CD14-positive monocyte (primary cell): Measurements from ENCODE around the gene MCM10. TPM values are rescaled to one million over a fixed set of nuclear protein-coding genes. Genes with fewer than 3 reads are reported as not detected.
A peak's percentile ranks its signal among the peaks of the same experiment; 100 is the strongest.

Source experiments
- DNase-seq, 3 donors: peaks; one replicate each; pipeline ENCODE4 v3.0.0-alpha.2; 2011 to 2022
- H2AFZ ChIP-seq: 2 replicates; pipeline ENCODE4 v1.6.0; 2012; ENCODE audit warnings: mild to moderate bottlenecking, low read depth, low read length, inconsistent platforms; ENCODE audit not compliant: insufficient read depth, poor library complexity, severe bottlenecking
- H3K27ac ChIP-seq, 2 donors: 1 replicate in 1 of 2; 2 replicates in 1 of 2; pipeline ENCODE4 v1.5.1; 2012 to 2013; ENCODE audit warnings: low read length in 2 of 2, control low read depth in 1 of 2, inconsistent platforms in 1 of 2, low read depth in 1 of 2, mild to moderate bottlenecking in 1 of 2
- H3K27me3 ChIP-seq, 2 donors: one replicate each; pipeline versions ENCODE4 v1.6.0 to v1.6.1; 2011 to 2013; ENCODE audit warnings: low read length in 2 of 2; ENCODE audit not compliant: control insufficient read depth in 2 of 2, insufficient read depth in 2 of 2
- H3K36me3 ChIP-seq, 2 donors: replicated peaks in 1 of 2; 1 replicate in 1 of 2; 2 replicates in 1 of 2; pipeline versions ENCODE4 v1.5.1 to v1.6.1; 2012 to 2013; ENCODE audit warnings: low read length in 2 of 2, control low read depth in 1 of 2, inconsistent platforms in 1 of 2, mild to moderate bottlenecking in 1 of 2; ENCODE audit not compliant: insufficient read depth in 2 of 2, control insufficient read depth in 1 of 2
- H3K4me1 ChIP-seq, 2 donors: 1 replicate in 1 of 2; 2 replicates in 1 of 2; pipeline versions ENCODE4 v1.5.1 to v1.6.1; 2012 to 2013; ENCODE audit warnings: low read length in 2 of 2, control low read depth in 1 of 2, inconsistent platforms in 1 of 2, mild to moderate bottlenecking in 1 of 2, moderate library complexity in 1 of 2; ENCODE audit not compliant: insufficient read depth in 2 of 2, control insufficient read depth in 1 of 2
- H3K4me2 ChIP-seq: replicated peaks from 2 replicates; pipeline ENCODE3; 2012; ENCODE audit warnings: low read length, moderate library complexity, mild to moderate bottlenecking; ENCODE audit not compliant: poor library complexity, severe bottlenecking; ENCODE audit errors: extremely low read depth
- H3K4me3 ChIP-seq, 3 experiments: fragments of 200-600 bp in 1 of 3; sonication (generic) in 1 of 3; replicated peaks in 1 of 3; 1 replicate in 2 of 3; 2 replicates in 1 of 3; pipeline ENCODE4 v1.5.1; 2011 to 2013; ENCODE audit warnings: low read length in 3 of 3, mild to moderate bottlenecking in 3 of 3, control low read depth in 2 of 3, low read depth in 2 of 3, inconsistent platforms in 1 of 3, moderate library complexity in 1 of 3
- H3K79me2 ChIP-seq: 2 replicates; pipeline ENCODE4 v1.6.0; 2012; ENCODE audit warnings: mild to moderate bottlenecking, control low read depth, inconsistent platforms, low read length, moderate library complexity; ENCODE audit not compliant: insufficient read depth
- H3K9ac ChIP-seq: 2 replicates; pipeline ENCODE4 v1.6.0; 2017; ENCODE audit warnings: low read length, mild to moderate bottlenecking; ENCODE audit not compliant: insufficient read depth, poor library complexity, severe bottlenecking
- H3K9me3 ChIP-seq, 2 donors: replicated peaks in 1 of 2; 1 replicate in 1 of 2; 2 replicates in 1 of 2; pipeline versions ENCODE4 v1.5.1 to v1.6.1; 2012 to 2013; ENCODE audit warnings: low read length in 2 of 2, control low read depth in 1 of 2; ENCODE audit not compliant: control insufficient read depth in 1 of 2, insufficient read depth in 1 of 2
- H4K20me1 ChIP-seq: 2 replicates; pipeline ENCODE4 v1.6.0; 2012; ENCODE audit warnings: mild to moderate bottlenecking, low read length, control low read depth, moderate library complexity; ENCODE audit not compliant: insufficient read depth
- H3K27ac Mint-ChIP-seq, 7 donors: one replicate each; pipeline ENCODE4 v1.8.0; 2020; ENCODE audit warnings: mild to moderate bottlenecking in 7 of 7, mixed read lengths in 7 of 7, moderate library complexity in 6 of 7, inconsistent platforms in 2 of 7
- H3K27me3 Mint-ChIP-seq, 3 donors: one replicate each; pipeline ENCODE4 v1.8.0; 2021 to 2022; ENCODE audit warnings: low read depth in 3 of 3, mild to moderate bottlenecking in 3 of 3, mixed read lengths in 3 of 3, moderate library complexity in 3 of 3, inconsistent platforms in 1 of 3
- H3K36me3 Mint-ChIP-seq, 2 donors: one replicate each; pipeline ENCODE4 v1.8.0; 2020; ENCODE audit warnings: mixed read lengths in 2 of 2, inconsistent platforms in 1 of 2, mild to moderate bottlenecking in 1 of 2
- H3K4me1 Mint-ChIP-seq: one replicate; pipeline ENCODE4 v1.8.0; 2020; ENCODE audit warnings: mild to moderate bottlenecking, mixed read lengths
- H3K4me3 Mint-ChIP-seq, 2 donors: one replicate each; pipeline ENCODE4 v1.8.0; 2020; ENCODE audit warnings: mild to moderate bottlenecking in 2 of 2, mixed read lengths in 2 of 2, moderate library complexity in 1 of 2
- H3K9me3 Mint-ChIP-seq, 7 donors: one replicate each; pipeline ENCODE4 v1.8.0; 2020 to 2022; ENCODE audit warnings: mixed read lengths in 7 of 7, mild to moderate bottlenecking in 6 of 7, moderate library complexity in 6 of 7, inconsistent platforms in 2 of 7
- CTCF ChIP-seq: fragments of 200-600 bp; IDR thresholded peaks from one replicate; pipeline ENCODE4 v1.8.0; 2022; ENCODE audit warnings: antibody characterized with exemption, mild to moderate bottlenecking
- WGBS: methylation state at CpG from one replicate; pipeline ENCODE4 v1.1.5; 2013; ENCODE audit warnings: missing lambda C conversion rate; ENCODE audit not compliant: insufficient coverage; 5-methylcytosine and 5-hydroxymethylcytosine counted together
- intact Hi-C, 2 donors: fragments of 100-400 bp; cut with micrococcal nuclease; formaldehyde crosslinking; loops; one replicate each; pipeline versions ENCODE4 v1.15.0 to v1.15.1; 2023
- polyA plus RNA-seq, 3 donors: library from polyadenylated mRNA; depleted of rRNA in 1 of 3; unstranded in 2 of 3; stranded (reverse) in 1 of 3; fragments of 300-500 nt in 2 of 3; fragments of >200 nt in 1 of 3; fragmentation: Illumina TruSeq in 2 of 3; gene quantifications; 1 replicate in 2 of 3; 2 replicates in 1 of 3; pipeline ENCODE4 v1.2.3, GENCODE V29; 2012 to 2021

MCM10 gene
- polyA plus RNA-seq, 3 donors, result not detected

- H3K4me1 Mint-ChIP-seq, result no peaks in the 10 kb centered on the region
- Histone ChIP-seq H3K4me3 (no peak overlapping the region), H3K27me3 (no peaks in the 10 kb centered on the region), H3K79me2 (no peaks in the 10 kb centered on the region), H3K9ac (no peak overlapping the region), H3K4me1 (no peaks in the 10 kb centered on the region), H3K27ac (no peak overlapping the region), H3K36me3 (peaks cover 7 to 72% of the 10 kb centered on the region in 2 donors), H2AFZ (no peak overlapping the region), H3K4me2 (no peak overlapping the region), H4K20me1 (no peaks in the 10 kb centered on the region), H3K9me3 (no peaks in the 10 kb centered on the region)
- no peaks in the 10 kb centered on the region for H3K9me3 Mint-ChIP-seq
- DNase-seq, result no peak
- peaks cover 0 to 1% (median 0%) of the 10 kb centered on the region in 3 donors for H3K27me3 Mint-ChIP-seq
- WGBS, result no CpG with 5 or more reads among the region's 6 CpGs
- peaks cover 19 to 62% of the 10 kb centered on the region in 2 donors for H3K36me3 Mint-ChIP-seq
- intact Hi-C loops, result no loop called here
- no peak for TF ChIP-seq CTCF
- H3K27ac Mint-ChIP-seq, result peak overlapping the region in 1 of 7 donors; percentile 44
- no peak overlapping the region for H3K4me3 Mint-ChIP-seq
These were observed 33.7 kb downstream of the MCM10 start for GRCh38 chr10:13195016-13195415.

GRCh38 chr10:13201132-13201531 is 39.8 kb downstream of the MCM10 start:
- peaks cover 0 to 1% (median 0%) of the 10 kb centered on the region in 7 donors for H3K9me3 Mint-ChIP-seq
- intact Hi-C loops, result no loop called here
- Histone ChIP-seq H3K79me2 (no peaks in the 10 kb centered on the region), H3K9me3 (no peaks in the 10 kb centered on the region), H3K27me3 (no peaks in the 10 kb centered on the region), H3K27ac (no peak overlapping the region), H3K4me2 (no peak overlapping the region), H2AFZ (no peak overlapping the region), H3K36me3 (peaks cover 14 to 69% of the 10 kb centered on the region in 2 donors), H3K9ac (no peak overlapping the region), H3K4me1 (no peaks in the 10 kb centered on the region), H4K20me1 (no peaks in the 10 kb centered on the region), H3K4me3 (no peak overlapping the region)
- 96% methylated on average over 5 of the region's 6 CpGs for WGBS
- H3K4me3 Mint-ChIP-seq, result no peak overlapping the region
- no peak for TF ChIP-seq CTCF
- DNase-seq, result no peak
- no peaks in the 10 kb centered on the region for H3K4me1 Mint-ChIP-seq
- H3K36me3 Mint-ChIP-seq, result peaks cover 40 to 78% of the 10 kb centered on the region in 2 donors
- peak overlapping the region in 1 of 7 donors; percentile 31 for H3K27ac Mint-ChIP-seq
- no peaks in the 10 kb centered on the region for H3K27me3 Mint-ChIP-seq
